Epithelial cell of proximal tubule (primary cell): ENCODE data around the gene RAB6B. TPM values are rescaled to one million over a fixed set of nuclear protein-coding genes. Genes with fewer than 3 reads are reported as not detected.

Experiments used
- DNase-seq: peaks from one replicate; pipeline ENCODE4 v3.0.0-alpha.2; 2011; ENCODE audit warnings: low read depth
- H3K4me3 ChIP-seq: 2 replicates; pipeline ENCODE4 v1.5.1; 2011; ENCODE audit warnings: low read depth, mild to moderate bottlenecking, low read length
- CTCF ChIP-seq: conservative IDR thresholded peaks from 2 replicates; pipeline ENCODE4 v1.5.1; 2012; ENCODE audit warnings: low read depth, mild to moderate bottlenecking, low read length
- total RNA-seq: library from RNA; depleted of rRNA; stranded (reverse); fragments of >200 nt; gene quantifications from 2 replicates; pipeline ENCODE4 v1.2.3, GENCODE V29; 2015

The RAB6B gene
- total RNA-seq, 1 donor from 2014 or later, result 3.5 TPM

- DNase-seq, result no peak
- TF ChIP-seq CTCF, result no peak
- H3K4me3 ChIP-seq, result no peak overlapping the region
These were observed 18.5 kb downstream of the RAB6B start for GRCh38 chr3:133877221-133877620.

- no peak for DNase-seq
- no peak overlapping the region for H3K4me3 ChIP-seq
- no peak for TF ChIP-seq CTCF
These were observed 20.8 kb downstream of the RAB6B start for GRCh38 chr3:133874761-133875438.

- no peak overlapping the region for H3K4me3 ChIP-seq
- no peak for TF ChIP-seq CTCF
- no peak for DNase-seq
These were observed 21.3 kb downstream of the RAB6B start for GRCh38 chr3:133874344-133874743.

GRCh38 chr3:133872781-133873180, 22.9 kb downstream of the RAB6B start:
- DNase-seq, result no peak
- no peak overlapping the region for H3K4me3 ChIP-seq
- no peak for TF ChIP-seq CTCF

- no peak for DNase-seq
- TF ChIP-seq CTCF, result no peak
- no peak overlapping the region for H3K4me3 ChIP-seq
These were observed 23.5 kb downstream of the RAB6B start for GRCh38 chr3:133872161-133872560.

GRCh38 chr3:133871368-133872090, 24.2 kb downstream of the RAB6B start:
- DNase-seq, result no peak
- H3K4me3 ChIP-seq, result no peak overlapping the region
- TF ChIP-seq CTCF, result no peak
